Ureter (tissue), 1 donor: Measurements from ENCODE around the gene TRIM3. TPM values are rescaled to one million over a fixed set of nuclear protein-coding genes. Genes with fewer than 3 reads are reported as not detected.

Experiments used
- DNase-seq: peaks from one replicate; pipeline ENCODE4 v3.0.0-alpha.2; 2020; ENCODE audit warnings: low spot score
- total RNA-seq: library from RNA; stranded (reverse); gene quantifications from one replicate; pipeline ENCODE4 v1.2.4, GENCODE V29; 2023
- donor health status: DM: yes; HTN: yes; CAD: no.

Gene TRIM3
- total RNA-seq, 1 donor from 2014 or later = 21.1 TPM

GRCh38 chr11:6480299-6480914 is 6.7 kb upstream of the TRIM3 start:
- no peak for DNase-seq

DNA sequence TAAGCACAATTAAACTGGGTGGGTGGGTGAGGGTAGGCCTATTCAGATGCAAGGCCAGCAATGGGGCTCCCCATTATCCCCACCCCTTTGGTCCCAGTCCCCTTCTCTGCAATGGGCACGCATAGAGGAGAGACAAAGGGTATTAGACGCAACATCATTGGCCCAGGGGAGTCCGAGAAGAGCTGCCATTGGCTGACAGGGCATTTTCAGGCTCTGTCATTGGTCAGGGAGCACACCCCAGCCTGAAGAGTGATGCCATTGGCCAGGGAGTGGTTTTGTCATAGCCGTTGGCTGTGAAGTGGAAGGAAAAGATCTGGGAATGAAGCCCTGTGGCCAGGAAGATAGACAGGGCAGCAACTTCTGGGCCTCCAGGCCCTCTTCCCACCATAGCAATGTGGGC is 2.8 kb upstream of the TRIM3 start:
- DNase-seq = no peak

GRCh38 chr11:6475936-6476335 is 2.2 kb upstream of the TRIM3 start:
- no peak for DNase-seq

DNA sequence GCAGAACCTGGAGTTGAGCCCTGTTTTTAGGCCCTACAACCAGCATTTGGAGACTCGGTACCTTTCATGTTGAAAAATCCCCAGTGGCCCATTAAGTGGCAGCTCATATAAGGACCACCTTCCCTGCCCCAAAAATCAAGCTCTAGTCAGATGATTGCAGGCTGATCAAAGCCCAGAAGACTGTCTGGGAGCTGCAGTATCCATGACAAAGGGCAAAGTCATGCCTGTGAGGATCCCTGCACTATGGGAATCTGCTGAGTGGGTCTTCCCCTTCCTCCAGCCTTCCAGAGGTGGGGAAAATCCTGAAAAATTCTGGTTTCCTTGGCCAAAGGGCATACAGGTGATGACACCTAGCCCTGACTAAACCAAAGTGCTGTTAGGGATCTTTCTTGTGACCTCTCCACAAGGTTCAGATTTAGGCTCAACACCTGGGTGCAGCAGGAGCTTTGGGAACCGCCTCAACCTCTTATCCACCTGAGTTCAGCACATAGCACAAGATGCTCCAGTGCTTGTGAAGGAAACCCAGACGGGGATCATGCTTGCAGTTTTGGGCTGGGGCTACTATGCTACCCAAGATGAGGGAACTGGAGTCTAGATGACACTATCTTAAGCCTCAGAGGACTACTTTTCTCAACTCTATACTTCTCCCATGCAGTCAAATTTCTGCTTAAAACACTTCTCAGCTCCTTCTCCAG is 1.2 kb upstream of the TRIM3 start:
- no peak for DNase-seq

- DNase-seq = no peak
Measured at GRCh38 chr11:6474413-6474792, 662 bp upstream of the TRIM3 start.

DNA sequence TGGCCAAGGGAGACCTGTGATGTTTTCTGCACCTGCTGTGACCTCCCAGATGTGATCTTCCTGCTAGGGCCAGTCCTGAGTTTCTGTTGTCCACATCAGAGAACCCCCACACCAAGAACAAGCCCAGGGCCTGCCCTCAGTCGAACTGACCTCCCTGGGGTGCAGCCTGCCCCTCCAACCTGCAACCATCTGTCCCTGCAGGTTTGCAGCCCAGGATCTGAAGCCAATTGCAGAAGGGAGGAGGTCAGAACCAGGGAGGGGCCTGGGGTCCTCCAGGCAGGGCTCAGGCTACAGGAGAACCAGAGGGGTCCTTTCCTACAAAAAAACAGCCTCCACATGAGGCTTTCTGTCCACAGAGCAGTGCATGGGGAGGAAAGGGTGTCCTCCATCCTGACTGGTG is 807 bp downstream of the TRIM3 start:
- DNase-seq = no peak

DNA sequence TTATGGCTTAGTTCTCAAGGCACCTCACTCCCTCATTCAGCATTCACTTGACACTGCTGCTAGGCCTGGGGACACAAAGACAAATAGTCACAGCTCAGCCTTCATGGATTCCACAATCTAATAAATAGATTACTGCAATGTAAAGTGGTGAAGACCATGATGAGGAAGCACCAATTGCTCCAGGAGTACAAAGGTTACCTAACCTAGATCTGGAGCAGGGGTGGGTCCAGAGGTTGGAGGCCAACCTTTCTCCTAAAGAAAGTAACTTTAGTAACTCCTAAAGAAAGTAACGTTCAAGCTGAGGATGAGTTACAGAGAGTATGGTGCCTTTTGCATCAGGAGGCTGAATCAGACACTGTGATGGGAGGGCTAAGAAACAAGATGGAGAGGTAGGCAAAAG is 4.1 kb downstream of the TRIM3 start:
- DNase-seq = no peak

DNA sequence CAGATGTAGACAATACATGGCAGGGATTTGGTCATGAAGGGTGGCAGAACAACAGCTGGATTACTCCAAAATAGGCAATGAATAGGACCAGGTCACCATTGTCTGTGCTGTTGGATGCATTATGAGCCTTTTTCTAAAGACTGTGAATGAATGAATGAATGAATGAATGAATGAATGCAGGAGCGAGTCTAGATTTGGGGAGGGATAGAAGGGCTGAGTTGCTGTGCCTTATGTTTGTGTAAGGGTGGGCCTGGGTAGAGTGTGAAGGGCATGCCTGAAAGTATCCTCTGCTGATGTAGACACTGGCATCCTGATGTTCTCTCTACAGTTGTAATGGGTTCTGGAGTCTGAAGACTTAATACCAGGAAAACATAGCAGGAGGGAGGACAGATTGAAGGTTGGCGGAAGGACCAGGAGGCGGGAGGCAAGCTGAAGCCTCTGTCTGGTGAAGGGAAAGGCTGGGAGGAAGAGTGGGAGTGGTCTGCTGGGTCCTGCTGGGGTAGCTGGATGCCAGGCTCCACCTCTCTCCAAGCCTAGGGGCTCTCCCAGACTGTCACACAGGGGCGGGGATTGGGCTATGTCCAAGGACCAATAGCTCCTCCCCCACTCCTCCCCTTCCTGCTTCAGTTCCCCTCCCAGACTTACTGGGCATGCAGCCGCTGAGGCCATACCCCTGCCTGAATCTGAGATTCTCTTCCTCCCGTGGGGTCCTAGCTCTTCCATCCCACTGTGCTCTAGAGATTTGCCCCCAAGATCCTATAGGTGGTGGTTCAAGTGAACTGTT is 4.8 kb downstream of the TRIM3 start:
- peak; percentile 92 for DNase-seq

GRCh38 chr11:6459099-6459450 is 14.7 kb downstream of the TRIM3 start:
- DNase-seq = no peak

- no peak for DNase-seq
Measured at GRCh38 chr11:6458352-6459098, 15.2 kb downstream of the TRIM3 start.

DNA sequence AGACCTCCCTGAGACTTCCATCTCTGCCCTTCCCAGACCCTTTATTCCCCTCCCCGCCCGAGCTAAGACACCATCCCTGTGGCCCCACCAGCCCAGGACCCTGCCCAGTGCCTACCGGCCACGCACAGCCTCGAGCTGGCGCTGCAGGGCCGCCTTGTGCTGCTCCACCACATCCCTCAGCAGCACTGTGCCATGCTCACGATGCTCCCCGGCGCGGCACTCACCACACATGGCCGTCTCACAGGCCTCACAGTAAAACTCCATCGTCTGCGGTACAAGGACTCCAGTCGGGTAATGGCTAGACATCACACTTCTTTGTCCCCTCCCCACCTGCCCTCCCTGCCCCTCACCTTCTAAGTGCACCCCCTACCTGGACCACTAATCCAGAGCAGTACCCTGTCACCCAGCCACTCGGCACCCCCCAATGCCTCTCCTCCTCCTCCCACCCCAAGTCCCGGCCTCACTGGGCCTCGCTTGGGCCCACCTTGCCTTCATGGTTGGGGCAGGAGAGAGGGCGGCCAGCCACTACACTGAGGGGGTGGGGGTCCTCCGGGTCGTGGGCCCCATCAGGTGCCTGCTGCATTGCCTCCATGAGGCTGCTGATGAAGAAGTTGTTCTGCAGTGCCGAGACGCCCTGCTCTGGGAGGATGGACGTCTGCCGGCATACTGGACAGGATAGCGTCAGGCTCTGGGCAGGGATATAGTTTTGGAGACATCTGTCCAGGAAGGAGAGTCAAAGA is 16.0 kb downstream of the TRIM3 start:
- DNase-seq = no peak

- no peak for DNase-seq
Measured at GRCh38 chr11:6456361-6457073, 17.2 kb downstream of the TRIM3 start.

- no peak for DNase-seq
Measured at GRCh38 chr11:6455070-6455469, 18.7 kb downstream of the TRIM3 start.

- no peak for DNase-seq
Measured at GRCh38 chr11:6453152-6453551, 20.6 kb downstream of the TRIM3 start.

DNA sequence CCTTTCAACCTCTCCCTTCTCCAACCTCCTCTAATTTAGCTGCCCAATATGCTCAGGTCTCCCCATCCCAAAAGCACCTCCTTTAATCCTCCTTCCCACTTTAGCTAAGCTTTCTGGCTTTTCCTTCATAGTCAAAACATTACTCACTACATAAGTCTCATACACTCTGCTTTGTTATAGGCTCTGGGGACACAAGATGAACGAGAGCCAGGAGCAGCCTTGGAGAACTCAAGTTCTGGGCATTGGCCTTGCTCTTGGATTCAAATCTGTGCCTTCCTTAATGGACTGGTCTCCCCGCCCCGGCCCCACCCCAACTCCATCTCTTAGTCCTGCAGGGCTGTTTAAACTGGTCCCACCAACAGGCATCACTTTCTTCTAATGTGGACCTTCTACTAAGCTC is 21.5 kb downstream of the TRIM3 start:
- no peak for DNase-seq

- no peak for DNase-seq
Measured at GRCh38 chr11:6448574-6448973, 25.2 kb downstream of the TRIM3 start.

GRCh38 chr11:6443269-6444003 is 30.3 kb downstream of the TRIM3 start:
- DNase-seq = peak; percentile 64

DNA sequence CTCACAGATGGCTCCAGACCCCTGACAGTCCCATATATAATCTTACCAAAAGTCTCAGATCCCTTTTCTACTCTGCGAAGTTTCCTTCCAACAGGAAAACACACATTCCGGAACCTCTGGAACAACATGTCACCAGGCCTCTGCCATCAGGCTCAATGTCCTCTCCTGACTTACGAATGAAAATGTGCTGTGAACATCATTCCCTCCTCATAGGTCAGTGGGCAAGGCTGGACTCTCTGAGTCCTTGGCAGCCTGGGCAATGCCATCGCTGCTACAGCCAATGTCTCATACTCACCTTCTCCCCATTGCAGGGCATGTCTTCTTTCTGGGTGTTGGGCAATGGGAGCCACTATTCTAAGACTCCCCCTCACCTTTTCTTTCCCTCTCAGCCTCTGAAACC is 31.3 kb downstream of the TRIM3 start:
- no peak for DNase-seq

GRCh38 chr11:6440906-6441358 is 32.8 kb downstream of the TRIM3 start, which contains the start of gene HPX:
Gene HPX, minus strand, starts transcription at chr11:6440987. Its CDS starts 24 bp downstream, at chr11:6440963.
- no peak for DNase-seq

GRCh38 chr11:6438979-6439571 is 34.7 kb downstream of the TRIM3 start:
- DNase-seq = peak; percentile 59
